ENCODE data around the gene STXBP1.

- TF ChIP-seq, protein P1, sequence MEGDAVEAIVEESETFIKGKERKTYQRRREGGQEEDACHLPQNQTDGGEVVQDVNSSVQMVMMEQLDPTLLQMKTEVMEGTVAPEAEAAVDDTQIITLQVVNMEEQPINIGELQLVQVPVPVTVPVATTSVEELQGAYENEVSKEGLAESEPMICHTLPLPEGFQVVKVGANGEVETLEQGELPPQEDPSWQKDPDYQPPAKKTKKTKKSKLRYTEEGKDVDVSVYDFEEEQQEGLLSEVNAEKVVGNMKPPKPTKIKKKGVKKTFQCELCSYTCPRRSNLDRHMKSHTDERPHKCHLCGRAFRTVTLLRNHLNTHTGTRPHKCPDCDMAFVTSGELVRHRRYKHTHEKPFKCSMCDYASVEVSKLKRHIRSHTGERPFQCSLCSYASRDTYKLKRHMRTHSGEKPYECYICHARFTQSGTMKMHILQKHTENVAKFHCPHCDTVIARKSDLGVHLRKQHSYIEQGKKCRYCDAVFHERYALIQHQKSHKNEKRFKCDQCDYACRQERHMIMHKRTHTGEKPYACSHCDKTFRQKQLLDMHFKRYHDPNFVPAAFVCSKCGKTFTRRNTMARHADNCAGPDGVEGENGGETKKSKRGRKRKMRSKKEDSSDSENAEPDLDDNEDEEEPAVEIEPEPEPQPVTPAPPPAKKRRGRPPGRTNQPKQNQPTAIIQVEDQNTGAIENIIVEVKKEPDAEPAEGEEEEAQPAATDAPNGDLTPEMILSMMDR (IDR thresholded peaks at IDR 0.05; ENCODE audit: low read length): no peak
- no peak for TF ChIP-seq EZH2 (IDR thresholded peaks at IDR 0.05; ENCODE audit: borderline replicate concordance, low read length)
Observed at GRCh38 chr9:127664324-127664677, 52.2 kb downstream of the STXBP1 start.

Data from OCI-LY1 (cell line).